CD4-positive, alpha-beta T cell treated with Interferon gamma for 1 hour (primary cell): Measurements from ENCODE around the gene C5orf58.

ENCODE experiments used
- DNase-seq: peaks from one replicate; pipeline ENCODE4 v3.0.0-alpha.2; 2020

The C5orf58 gene

GRCh38 chr5:170232786-170233185 is at the start of gene C5orf58:
C5orf58 (plus strand) TSS chr5:170232985; CDS start chr5:170234977, 1,992 bp downstream.
- DNase-seq: no peak

GRCh38 chr5:170183816-170184687 is 48.7 kb upstream of the C5orf58 start:
- peak; percentile 9 for DNase-seq

- no peak for DNase-seq
Observed at GRCh38 chr5:170184737-170185136, 48.0 kb upstream of the C5orf58 start.

GRCh38 chr5:170186156-170186555 is 46.6 kb upstream of the C5orf58 start:
- no peak for DNase-seq

- DNase-seq: no peak
Observed at GRCh38 chr5:170186856-170187255, 45.9 kb upstream of the C5orf58 start.

- no peak for DNase-seq
Observed at GRCh38 chr5:170190436-170191134, 42.2 kb upstream of the C5orf58 start.

GRCh38 chr5:170192829-170193228 is 40.0 kb upstream of the C5orf58 start:
- no peak for DNase-seq

- no peak for DNase-seq
Observed at GRCh38 chr5:170195961-170196360, 36.8 kb upstream of the C5orf58 start.

- DNase-seq: no peak
Observed at GRCh38 chr5:170200876-170201275, 31.9 kb upstream of the C5orf58 start.

GRCh38 chr5:170201311-170201710 is 31.5 kb upstream of the C5orf58 start:
- DNase-seq: no peak

GRCh38 chr5:170202117-170202516 is 30.7 kb upstream of the C5orf58 start:
- DNase-seq: no peak

- DNase-seq: no peak
Observed at GRCh38 chr5:170204202-170204601, 28.6 kb upstream of the C5orf58 start.

- no peak for DNase-seq
Observed at GRCh38 chr5:170206216-170206615, 26.6 kb upstream of the C5orf58 start.

GRCh38 chr5:170206958-170207357 is 25.8 kb upstream of the C5orf58 start:
- no peak for DNase-seq

- no peak for DNase-seq
Observed at GRCh38 chr5:170211575-170212334, 21.0 kb upstream of the C5orf58 start.

- DNase-seq: no peak
Observed at GRCh38 chr5:170216257-170216864, 16.4 kb upstream of the C5orf58 start.

GRCh38 chr5:170217831-170218230 is 15.0 kb upstream of the C5orf58 start:
- no peak for DNase-seq

- DNase-seq: no peak
Observed at GRCh38 chr5:170218726-170219125, 14.1 kb upstream of the C5orf58 start.

GRCh38 chr5:170219615-170220014 is 13.2 kb upstream of the C5orf58 start:
- no peak for DNase-seq

GRCh38 chr5:170220191-170220590 is 12.6 kb upstream of the C5orf58 start:
- no peak for DNase-seq

GRCh38 chr5:170221327-170221741 is 11.5 kb upstream of the C5orf58 start:
- DNase-seq: no peak

GRCh38 chr5:170223360-170223759 is 9.4 kb upstream of the C5orf58 start:
- DNase-seq: no peak

GRCh38 chr5:170223906-170224305 is 8.9 kb upstream of the C5orf58 start:
- no peak for DNase-seq
